Activated CD8-positive, alpha-beta T cell treated with anti-CD3 and anti-CD28 coated beads for 36 hours (primary cell): ENCODE data around the gene IL31RA. TPM values are rescaled to one million over a fixed set of nuclear protein-coding genes. Genes with fewer than 3 reads are reported as not detected.
A peak's percentile ranks its signal among the peaks of the same experiment; 100 is the strongest.

Source experiments
- ATAC-seq: fragments of 200-7000 bp; cut with Tn5 transposase; one replicate; pipeline ENCODE4 v1.10.0; 2021; ENCODE audit warnings: mild to moderate bottlenecking, moderate library complexity
- CTCF ChIA-PET: fragments of 350-600 bp; sonication (Branson Sonifier 250); formaldehyde crosslinking; loops from one replicate; lab custom pipeline; 2021; ENCODE audit warnings: antibody characterized with exemption; lab: Charles Lee
- POLR2A ChIA-PET: fragments of 350-600 bp; sonication (Branson Sonifier 250); formaldehyde crosslinking; loops from one replicate; lab custom pipeline; 2021; ENCODE audit warnings: antibody characterized with exemption; lab: Charles Lee
- DNase-seq: peaks from one replicate; pipeline ENCODE4 v3.0.0-alpha.2; 2020
- H3K27ac Mint-ChIP-seq: one replicate; pipeline ENCODE4 v1.8.0; 2021; ENCODE audit warnings: mild to moderate bottlenecking, mixed read lengths
- H3K27me3 Mint-ChIP-seq: one replicate; pipeline ENCODE4 v1.8.0; 2021; ENCODE audit warnings: mixed read lengths
- H3K36me3 Mint-ChIP-seq: one replicate; pipeline ENCODE4 v1.8.0; 2021; ENCODE audit warnings: low read depth, mixed read lengths
- H3K4me1 Mint-ChIP-seq: one replicate; pipeline ENCODE4 v1.8.0; 2021; ENCODE audit warnings: low read depth, mixed read lengths
- H3K4me3 Mint-ChIP-seq: one replicate; pipeline ENCODE4 v1.8.0; 2021; ENCODE audit warnings: mild to moderate bottlenecking, moderate library complexity, mixed read lengths
- H3K9me3 Mint-ChIP-seq: one replicate; pipeline ENCODE4 v1.8.0; 2021; ENCODE audit warnings: mixed read lengths
- CTCF ChIP-seq: fragments of 200-600 bp; IDR thresholded peaks from one replicate; pipeline ENCODE4 v1.8.0; 2022; ENCODE audit warnings: antibody characterized with exemption, mild to moderate bottlenecking
- intact Hi-C: fragments of 100-400 bp; cut with micrococcal nuclease; formaldehyde crosslinking; loops from one replicate; pipeline ENCODE4 v1.10.0; 2022
- total RNA-seq, 2 experiments: library from RNA; stranded (reverse); gene quantifications; one replicate each; pipeline ENCODE4 v1.2.3, GENCODE V29; 2021

The IL31RA gene
- total RNA-seq, 2 experiments from 2014 or later: not detected

DNA sequence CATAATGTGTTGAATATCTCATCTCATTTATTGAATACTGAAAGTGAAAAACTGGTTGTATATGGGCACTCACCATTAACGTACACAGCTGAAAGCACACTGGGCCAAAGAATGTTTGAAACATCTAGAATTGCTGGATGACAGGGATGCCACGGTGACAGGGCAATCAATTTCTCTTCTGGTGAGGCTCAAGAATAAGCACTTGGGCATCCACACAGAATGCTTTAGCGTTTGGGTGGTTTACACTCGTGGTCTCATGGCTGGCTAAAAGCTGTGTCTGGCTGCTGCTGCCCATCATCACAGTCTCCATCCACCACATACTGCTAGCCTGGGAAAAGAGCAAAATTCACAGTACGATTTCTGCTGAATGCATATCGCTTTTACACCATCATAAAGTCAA, 30.7 kb upstream of the IL31RA start:
- Mint-ChIP-seq H3K36me3 (no peaks in the 10 kb centered on the region), H3K27ac (no peak overlapping the region), H3K27me3 (peaks cover 51% of the 10 kb centered on the region), H3K4me1 (peaks cover 7% of the 10 kb centered on the region), H3K4me3 (no peak overlapping the region), H3K9me3 (no peaks in the 10 kb centered on the region)
- TF ChIP-seq CTCF: no peak
- CTCF ChIA-PET: no interaction called here
- intact Hi-C loops: no loop called here
- no peak for ATAC-seq
- no peak for DNase-seq
- POLR2A ChIA-PET: no interaction called here

GRCh38 chr5:55821731-55822512, 29.2 kb upstream of the IL31RA start:
- ChIA-PET CTCF (no interaction called here), POLR2A (no interaction called here)
- H3K4me1 Mint-ChIP-seq: peaks cover 7% of the 10 kb centered on the region
- H3K4me3 Mint-ChIP-seq: peak overlapping the region; percentile 9
- no peaks in the 10 kb centered on the region for H3K9me3 Mint-ChIP-seq
- no peak for ATAC-seq
- no peaks in the 10 kb centered on the region for H3K36me3 Mint-ChIP-seq
- intact Hi-C loops: no loop called here
- H3K27me3 Mint-ChIP-seq: peaks cover 53% of the 10 kb centered on the region
- no peak overlapping the region for H3K27ac Mint-ChIP-seq
- TF ChIP-seq CTCF: no peak
- DNase-seq: peak; percentile 6

DNA sequence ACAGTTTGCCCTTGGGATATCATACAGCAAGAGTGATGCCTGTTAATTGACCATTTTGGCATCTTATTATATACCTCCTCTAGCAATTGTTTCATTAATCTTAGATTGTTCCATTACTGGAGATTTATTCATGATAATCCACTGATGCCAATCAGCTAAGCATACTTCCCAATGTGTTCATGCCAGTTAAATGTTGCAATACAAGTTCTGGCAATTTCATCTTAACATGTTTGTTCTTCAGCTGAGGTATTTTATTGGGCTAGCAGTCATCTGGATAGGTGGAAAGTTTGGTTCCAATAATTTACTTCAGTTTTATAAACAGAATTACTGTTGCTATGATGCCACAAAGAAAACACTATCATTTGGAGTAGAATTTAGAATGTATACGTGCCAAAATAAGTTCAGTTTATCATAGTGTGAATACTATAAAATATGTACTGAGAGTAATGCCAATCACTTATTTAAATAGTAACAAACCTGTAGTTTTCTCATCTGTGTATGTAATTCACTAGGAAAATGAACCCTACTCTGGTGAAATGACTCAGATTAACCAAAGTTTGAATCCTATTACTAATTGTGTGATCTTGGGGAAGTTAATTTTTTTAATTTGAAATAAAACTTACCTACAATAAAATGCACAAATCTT, 27.9 kb upstream of the IL31RA start:
- Mint-ChIP-seq H3K36me3 (no peaks in the 10 kb centered on the region), H3K9me3 (no peaks in the 10 kb centered on the region), H3K27me3 (peaks cover 53% of the 10 kb centered on the region), H3K27ac (no peak overlapping the region), H3K4me3 (no peak overlapping the region), H3K4me1 (peaks cover 7% of the 10 kb centered on the region)
- ChIA-PET POLR2A (interaction anchor here (0.6 kb wide), 1 partner anchor 425 kb away, joined by 3 read pairs; no protein-coding TSS in a partner anchor), CTCF (no interaction called here)
- ATAC-seq (no peak), DNase-seq (no peak)
- intact Hi-C loops: no loop called here
- TF ChIP-seq CTCF: no peak

DNA sequence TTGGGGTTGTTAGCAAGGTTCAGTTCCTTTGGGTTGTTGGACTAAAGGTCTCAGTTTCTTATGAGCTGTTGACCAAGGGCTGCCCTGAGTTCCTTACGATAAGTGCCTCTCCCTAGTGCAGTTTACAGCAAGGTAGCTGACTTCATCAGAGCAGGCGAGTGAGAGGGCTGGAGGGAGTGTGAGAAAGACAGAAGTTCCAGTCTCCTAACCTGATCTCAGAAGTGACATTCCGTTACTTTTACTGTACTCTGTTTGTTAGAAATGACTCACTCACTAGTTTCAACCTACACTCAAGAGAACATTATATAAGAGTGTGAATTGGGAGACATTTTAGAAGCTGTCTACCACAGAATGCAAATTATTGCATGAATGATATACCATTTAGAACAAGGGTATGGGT, 21.2 kb upstream of the IL31RA start:
- POLR2A ChIA-PET: interaction anchor here (0.8 kb wide), 1 partner anchor 25 kb away, joined by 3 read pairs; no protein-coding TSS in a partner anchor
- DNase-seq: no peak
- ATAC-seq: no peak
- Mint-ChIP-seq H3K4me3 (no peak overlapping the region), H3K27ac (no peak overlapping the region), H3K4me1 (no peaks in the 10 kb centered on the region), H3K27me3 (peaks cover 10% of the 10 kb centered on the region), H3K36me3 (no peaks in the 10 kb centered on the region), H3K9me3 (no peaks in the 10 kb centered on the region)
- intact Hi-C loops: no loop called here
- CTCF ChIA-PET: no interaction called here
- TF ChIP-seq CTCF: no peak

DNA sequence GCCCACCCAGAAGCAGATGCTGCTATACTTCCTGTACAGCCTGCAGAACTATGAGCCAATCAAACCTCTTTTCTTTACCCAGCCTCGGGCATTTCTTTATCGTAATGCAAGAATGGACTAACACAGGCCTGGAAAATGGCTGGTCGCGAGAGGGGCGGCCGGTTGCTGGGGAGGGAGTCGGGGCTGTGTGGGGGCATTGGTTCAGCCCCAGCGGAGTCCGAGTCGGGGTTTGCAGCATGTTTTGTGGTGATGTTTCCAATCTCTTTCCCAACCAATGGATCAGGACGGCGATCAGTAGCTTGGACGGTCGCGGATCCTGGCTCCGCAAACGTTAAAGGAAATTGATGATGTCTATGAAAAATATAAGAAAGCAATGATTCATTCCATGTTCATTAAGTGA, 18.7 kb upstream of the IL31RA start:
- no peak for TF ChIP-seq CTCF
- intact Hi-C loops: no loop called here
- no peaks in the 10 kb centered on the region for H3K27me3 Mint-ChIP-seq
- no peak overlapping the region for H3K4me3 Mint-ChIP-seq
- H3K36me3 Mint-ChIP-seq: no peaks in the 10 kb centered on the region
- H3K9me3 Mint-ChIP-seq: no peaks in the 10 kb centered on the region
- ATAC-seq: no peak
- H3K4me1 Mint-ChIP-seq: no peaks in the 10 kb centered on the region
- CTCF ChIA-PET: no interaction called here
- no peak for DNase-seq
- no peak overlapping the region for H3K27ac Mint-ChIP-seq
- POLR2A ChIA-PET: no interaction called here
